ENCODE data around the gene CACNA1C. TPM values are rescaled to one million over a fixed set of nuclear protein-coding genes. Genes with fewer than 3 reads are reported as not detected.
A peak's percentile ranks its signal among the peaks of the same experiment; 100 is the strongest.
"Not testable (repeated sequence)": the region's sequence is repeated elsewhere in the genome, so short reads cannot be mapped to it uniquely, and the experiment has no call there.

The CACNA1C gene
- total and polyA plus RNA-seq, 2 donors from 2014 or later = 1.6 to 17.4 TPM

DNA sequence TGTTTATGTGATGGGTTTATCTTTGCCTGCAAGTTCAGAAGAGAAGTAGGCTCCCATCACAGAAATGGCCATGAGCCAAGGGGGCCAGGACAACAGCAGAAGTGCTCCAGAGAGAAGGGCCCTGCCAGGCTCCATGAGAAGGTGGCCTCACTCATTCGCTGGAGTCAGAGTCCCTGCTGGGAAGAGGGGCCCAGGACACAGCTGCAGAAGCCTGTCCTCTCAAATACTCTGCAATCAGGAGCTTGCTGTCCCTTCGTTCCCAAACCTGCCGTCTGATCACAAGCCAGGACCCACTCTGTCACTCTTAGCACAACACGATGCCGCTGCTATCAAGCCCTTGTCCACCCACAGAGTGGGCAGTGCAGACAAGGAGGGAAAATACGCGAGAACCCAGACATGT is 435.8 kb downstream of the CACNA1C start:
- H3K4me1 ChIP-seq (ENCODE audit: control insufficient read depth in 2 of 3, insufficient read depth in 2 of 3, low read depth in 1 of 3, low read length in 3 of 3) = peaks cover 0 to 11% (median 4%) of the 10 kb centered on the region in 3 donors
- no peaks in the 10 kb centered on the region for H3K36me3 ChIP-seq (ENCODE audit: control insufficient read depth in 2 of 3, insufficient read depth in 3 of 3, low read length in 3 of 3)
- H3K27ac ChIP-seq (ENCODE audit: low read depth in 2 of 2, low read length in 2 of 2) = no peak overlapping the region
- no peak overlapping the region for H3K4me3 ChIP-seq (ENCODE audit: low read length in 3 of 3)
- no peaks in the 10 kb centered on the region for H3K27me3 ChIP-seq (ENCODE audit: control insufficient read depth, insufficient read depth, low read length)
- DNase-seq (no peak), FAIRE-seq (no peak)
- TF ChIP-seq, protein P1, sequence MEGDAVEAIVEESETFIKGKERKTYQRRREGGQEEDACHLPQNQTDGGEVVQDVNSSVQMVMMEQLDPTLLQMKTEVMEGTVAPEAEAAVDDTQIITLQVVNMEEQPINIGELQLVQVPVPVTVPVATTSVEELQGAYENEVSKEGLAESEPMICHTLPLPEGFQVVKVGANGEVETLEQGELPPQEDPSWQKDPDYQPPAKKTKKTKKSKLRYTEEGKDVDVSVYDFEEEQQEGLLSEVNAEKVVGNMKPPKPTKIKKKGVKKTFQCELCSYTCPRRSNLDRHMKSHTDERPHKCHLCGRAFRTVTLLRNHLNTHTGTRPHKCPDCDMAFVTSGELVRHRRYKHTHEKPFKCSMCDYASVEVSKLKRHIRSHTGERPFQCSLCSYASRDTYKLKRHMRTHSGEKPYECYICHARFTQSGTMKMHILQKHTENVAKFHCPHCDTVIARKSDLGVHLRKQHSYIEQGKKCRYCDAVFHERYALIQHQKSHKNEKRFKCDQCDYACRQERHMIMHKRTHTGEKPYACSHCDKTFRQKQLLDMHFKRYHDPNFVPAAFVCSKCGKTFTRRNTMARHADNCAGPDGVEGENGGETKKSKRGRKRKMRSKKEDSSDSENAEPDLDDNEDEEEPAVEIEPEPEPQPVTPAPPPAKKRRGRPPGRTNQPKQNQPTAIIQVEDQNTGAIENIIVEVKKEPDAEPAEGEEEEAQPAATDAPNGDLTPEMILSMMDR (IDR thresholded peaks at IDR 0.05; ENCODE audit: borderline replicate concordance, extremely low read depth, insufficient read depth) = no peak
- intact Hi-C loops (cut with DNase I) = no loop called here
- no peak overlapping the region for H3K9ac ChIP-seq (ENCODE audit: low read length in 3 of 3)
- no peaks in the 10 kb centered on the region for H3K9me3 ChIP-seq (ENCODE audit: control insufficient read depth in 2 of 3, insufficient read depth in 1 of 3, low read length in 3 of 3)

DNA sequence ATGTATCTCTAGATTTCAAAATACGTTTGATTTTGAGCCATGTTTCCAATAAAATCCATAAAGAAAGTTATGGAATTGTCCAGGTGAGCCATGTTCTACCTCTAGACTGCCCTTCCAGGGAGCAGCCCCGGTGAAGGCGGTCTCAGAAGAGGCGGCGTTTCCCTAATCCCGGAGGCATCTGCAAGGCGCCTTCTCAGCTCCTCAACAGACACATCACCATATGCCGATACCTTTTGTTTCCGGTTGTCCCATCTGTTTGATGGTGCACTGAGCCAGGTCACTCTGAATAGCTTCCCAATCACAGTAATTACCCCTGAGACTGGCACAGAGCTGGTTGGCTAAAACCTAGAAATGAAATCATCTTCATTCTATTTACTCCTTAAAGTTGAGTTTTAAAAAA is 436.5 kb downstream of the CACNA1C start:
- no peaks in the 10 kb centered on the region for H3K36me3 ChIP-seq (ENCODE audit: control insufficient read depth in 2 of 3, insufficient read depth in 3 of 3, low read length in 3 of 3)

DNA sequence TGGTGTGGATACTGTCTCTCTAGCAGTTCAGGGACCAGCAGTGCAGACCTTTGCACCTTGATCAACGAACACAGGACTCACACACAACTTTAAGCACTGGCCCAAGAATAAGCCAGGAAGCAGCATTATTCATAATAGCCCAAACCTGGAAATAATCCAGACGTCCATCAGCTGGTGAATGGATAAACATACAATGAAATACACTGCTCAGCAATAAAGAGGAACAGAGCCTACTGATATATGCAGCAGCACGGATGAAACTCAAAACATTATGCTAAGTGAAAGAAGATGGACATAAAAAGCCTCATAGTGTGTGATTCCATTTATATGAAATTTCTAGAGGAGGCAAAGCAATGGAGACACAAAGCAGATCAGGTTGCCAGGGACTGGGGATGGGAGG is 438.0 kb downstream of the CACNA1C start:
- Histone ChIP-seq H3K4me3 (ENCODE audit: low read length in 3 of 3) (no peak overlapping the region), H3K9ac (ENCODE audit: low read length in 3 of 3) (no peak overlapping the region), H3K27me3 (ENCODE audit: control insufficient read depth, insufficient read depth, low read length) (no peaks in the 10 kb centered on the region), H3K36me3 (ENCODE audit: control insufficient read depth in 2 of 3, insufficient read depth in 3 of 3, low read length in 3 of 3) (no peaks in the 10 kb centered on the region), H3K4me1 (ENCODE audit: control insufficient read depth in 2 of 3, insufficient read depth in 2 of 3, low read depth in 1 of 3, low read length in 3 of 3) (peaks cover 0 to 21% (median 13%) of the 10 kb centered on the region in 3 donors), H3K27ac (ENCODE audit: low read depth in 2 of 2, low read length in 2 of 2) (no peak overlapping the region), H3K9me3 (ENCODE audit: control insufficient read depth in 2 of 3, insufficient read depth in 1 of 3, low read length in 3 of 3) (no peaks in the 10 kb centered on the region)
- DNase-seq = peak in 1 of 5 donors; percentile 58
- intact Hi-C loops (cut with DNase I) = no loop called here
- peak; percentile 78 for FAIRE-seq
- TF ChIP-seq, protein P1 (IDR thresholded peaks at IDR 0.05; ENCODE audit: borderline replicate concordance, extremely low read depth, insufficient read depth) = no peak

More for the DNA sequence above, 436.5 kb downstream of the CACNA1C start:
- Histone ChIP-seq H3K27me3 (ENCODE audit: control insufficient read depth, insufficient read depth, low read length) (no peaks in the 10 kb centered on the region), H3K4me3 (ENCODE audit: low read length in 3 of 3) (no peak overlapping the region), H3K9ac (ENCODE audit: low read length in 3 of 3) (no peak overlapping the region), H3K27ac (ENCODE audit: low read depth in 2 of 2, low read length in 2 of 2) (no peak overlapping the region), H3K4me1 (ENCODE audit: control insufficient read depth in 2 of 3, insufficient read depth in 2 of 3, low read depth in 1 of 3, low read length in 3 of 3) (peaks cover 0 to 11% (median 4%) of the 10 kb centered on the region in 3 donors), H3K9me3 (ENCODE audit: control insufficient read depth in 2 of 3, insufficient read depth in 1 of 3, low read length in 3 of 3) (no peaks in the 10 kb centered on the region)
- intact Hi-C loops (cut with DNase I) = no loop called here
- TF ChIP-seq, protein P1 (IDR thresholded peaks at IDR 0.05; ENCODE audit: borderline replicate concordance, extremely low read depth, insufficient read depth) = no peak
- DNase-seq = no peak
- FAIRE-seq = no peak

DNA sequence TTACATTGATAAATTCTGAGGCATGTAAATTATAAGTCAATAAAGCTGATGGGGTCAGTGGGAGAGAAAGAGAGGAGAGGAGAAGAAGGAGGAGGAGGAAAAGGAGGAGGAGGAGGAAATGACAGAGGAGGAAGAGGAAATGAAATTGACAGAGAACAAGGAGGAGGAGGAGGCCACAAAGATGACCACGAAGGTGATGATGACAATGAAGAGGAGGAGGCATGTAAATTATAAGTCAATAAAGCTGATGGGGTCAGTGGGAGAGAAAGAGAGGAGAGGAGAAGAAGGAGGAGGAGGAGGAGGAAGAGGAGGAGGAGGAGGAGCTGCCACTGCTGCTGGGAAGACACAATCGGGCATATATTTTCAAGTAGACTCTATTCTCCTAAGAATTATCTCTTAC is 438.6 kb downstream of the CACNA1C start:
- H3K27ac ChIP-seq (ENCODE audit: low read depth in 2 of 2, low read length in 2 of 2); H3K9ac ChIP-seq (ENCODE audit: low read length in 3 of 3); FAIRE-seq; intact Hi-C loops (cut with DNase I); H3K36me3 ChIP-seq (ENCODE audit: control insufficient read depth in 2 of 3, insufficient read depth in 3 of 3, low read length in 3 of 3); H3K9me3 ChIP-seq (ENCODE audit: control insufficient read depth in 2 of 3, insufficient read depth in 1 of 3, low read length in 3 of 3); DNase-seq; H3K27me3 ChIP-seq (ENCODE audit: control insufficient read depth, insufficient read depth, low read length); H3K4me3 ChIP-seq (ENCODE audit: low read length in 3 of 3): not testable (repeated sequence)
- peaks cover 0 to 21% (median 14%) of the 10 kb centered on the region in 3 donors for H3K4me1 ChIP-seq (ENCODE audit: control insufficient read depth in 2 of 3, insufficient read depth in 2 of 3, low read depth in 1 of 3, low read length in 3 of 3)
